GM12892 (cell line): ENCODE measurements around the gene FGGY.

Source experiments
- POLR2A ChIP-seq: IDR thresholded peaks from 2 replicates; pipeline ENCODE4 v1.6.1; 2011; ENCODE audit warnings: low read depth, low read length, control low read depth
- POLR2AphosphoS5 ChIP-seq: IDR thresholded peaks from 2 replicates; pipeline ENCODE4 v1.6.1; 2011; ENCODE audit warnings: low read depth, low read length, control low read depth

DNA sequence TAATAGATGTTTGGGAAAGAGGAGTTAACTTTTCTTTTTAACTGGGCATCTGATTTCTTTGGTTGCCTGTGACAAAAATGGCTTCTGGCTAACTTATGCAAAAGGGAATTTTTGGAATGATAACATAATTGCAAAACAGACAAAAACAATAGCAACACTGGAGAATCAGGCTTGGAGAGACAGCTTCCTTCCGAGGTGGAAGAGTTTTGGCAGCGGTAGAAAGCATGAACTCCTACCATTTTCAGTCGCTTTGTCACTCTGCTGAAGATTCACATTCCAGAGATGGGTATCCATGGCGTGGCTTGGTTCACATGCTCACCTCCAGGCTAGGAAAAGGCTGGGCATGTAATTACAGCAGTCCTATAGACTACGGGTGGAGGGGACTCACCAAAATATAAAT lies 17.2 kb upstream of the FGGY start:
- no peak for TF ChIP-seq POLR2A
- no peak for TF ChIP-seq POLR2AphosphoS5
